Ascending aorta (tissue), 2 donors: Measurements from ENCODE around the gene SNED1. TPM values are rescaled to one million over a fixed set of nuclear protein-coding genes. Genes with fewer than 3 reads are reported as not detected.

Experiments used
- DNase-seq, 2 donors: peaks; one replicate each; pipeline ENCODE4 v3.0.0-alpha.2; 2019; ENCODE audit warnings: low spot score in 2 of 2
- H3K27ac ChIP-seq, 2 donors: fragments of 200-600 bp; sonication (generic); one replicate each; pipeline ENCODE4 v1.5.1; 2016 to 2017; ENCODE audit warnings: mild to moderate bottlenecking in 1 of 2
- H3K27me3 ChIP-seq: fragments of 200-600 bp; sonication (generic); one replicate; pipeline ENCODE4 v1.5.1; 2017
- H3K36me3 ChIP-seq, 2 donors: fragments of 200-600 bp; sonication (generic); one replicate each; pipeline ENCODE4 v1.5.1; 2016
- H3K4me1 ChIP-seq, 2 donors: fragments of 200-600 bp; sonication (generic); one replicate each; pipeline ENCODE4 v1.5.1; 2016 to 2017; ENCODE audit warnings: mild to moderate bottlenecking in 1 of 2
- H3K4me3 ChIP-seq, 2 donors: fragments of 200-600 bp; sonication (generic); one replicate each; pipeline ENCODE4 v1.5.1; 2016 to 2017; ENCODE audit warnings: mild to moderate bottlenecking in 1 of 2
- H3K9me3 ChIP-seq, 2 donors: fragments of 200-600 bp; sonication (generic); one replicate each; pipeline ENCODE4 v1.5.1; 2016
- intact Hi-C: fragments of 100-400 bp; cut with DNase I; formaldehyde crosslinking; loops from one replicate; pipeline ENCODE4 v1.15.1; 2023
- total RNA-seq: library from RNA; depleted of rRNA; stranded (reverse); fragments of >200 nt; gene quantifications from one replicate; pipeline ENCODE4 v1.1.0, GENCODE V29; 2016
- TF ChIP-seq, protein P1 (sequence below), 3 experiments: fragments of 200-600 bp in 2 of 3; fragments of 450-650 bp in 1 of 3; sonication (generic) in 2 of 3; IDR thresholded peaks; one replicate each; pipeline ENCODE4 v1.5.1; 2016 to 2019; ENCODE audit warnings: antibody characterized with exemption in 3 of 3, mild to moderate bottlenecking in 1 of 3, moderate library complexity in 1 of 3

Gene SNED1
- total RNA-seq, 1 donor from 2014 or later = 84.3 TPM

DNA sequence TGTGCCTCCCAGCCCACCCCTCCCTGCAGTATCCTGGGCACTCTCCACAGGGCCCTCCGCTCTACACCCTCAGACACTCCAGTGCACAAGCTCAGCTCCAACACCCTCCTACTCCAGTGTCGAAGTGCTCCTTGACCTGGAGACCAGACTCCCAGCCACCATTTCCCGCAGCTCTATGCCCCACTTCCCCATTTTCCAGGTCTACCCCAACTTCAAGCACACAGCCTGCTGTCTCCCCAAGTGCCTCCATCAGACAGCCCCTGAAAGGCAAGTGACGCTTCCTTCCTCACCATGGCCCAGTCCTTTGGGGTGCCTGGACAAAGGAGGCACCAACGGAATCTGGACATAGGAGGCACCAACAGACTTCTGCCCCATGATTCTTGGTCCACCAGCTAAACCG is 143.6 kb downstream of the SNED1 start:
- no peaks in the 10 kb centered on the region for H3K4me1 ChIP-seq
- no peaks in the 10 kb centered on the region for H3K36me3 ChIP-seq
- H3K4me3 ChIP-seq = no peak overlapping the region
- DNase-seq = no peak
- intact Hi-C loops = loop anchor here (10.0 kb wide), 1 partner anchor 577 kb away; the partner anchor contains the start of genes DUSP28 and RNPEPL1
- no peaks in the 10 kb centered on the region for H3K9me3 ChIP-seq
- TF ChIP-seq, protein P1, sequence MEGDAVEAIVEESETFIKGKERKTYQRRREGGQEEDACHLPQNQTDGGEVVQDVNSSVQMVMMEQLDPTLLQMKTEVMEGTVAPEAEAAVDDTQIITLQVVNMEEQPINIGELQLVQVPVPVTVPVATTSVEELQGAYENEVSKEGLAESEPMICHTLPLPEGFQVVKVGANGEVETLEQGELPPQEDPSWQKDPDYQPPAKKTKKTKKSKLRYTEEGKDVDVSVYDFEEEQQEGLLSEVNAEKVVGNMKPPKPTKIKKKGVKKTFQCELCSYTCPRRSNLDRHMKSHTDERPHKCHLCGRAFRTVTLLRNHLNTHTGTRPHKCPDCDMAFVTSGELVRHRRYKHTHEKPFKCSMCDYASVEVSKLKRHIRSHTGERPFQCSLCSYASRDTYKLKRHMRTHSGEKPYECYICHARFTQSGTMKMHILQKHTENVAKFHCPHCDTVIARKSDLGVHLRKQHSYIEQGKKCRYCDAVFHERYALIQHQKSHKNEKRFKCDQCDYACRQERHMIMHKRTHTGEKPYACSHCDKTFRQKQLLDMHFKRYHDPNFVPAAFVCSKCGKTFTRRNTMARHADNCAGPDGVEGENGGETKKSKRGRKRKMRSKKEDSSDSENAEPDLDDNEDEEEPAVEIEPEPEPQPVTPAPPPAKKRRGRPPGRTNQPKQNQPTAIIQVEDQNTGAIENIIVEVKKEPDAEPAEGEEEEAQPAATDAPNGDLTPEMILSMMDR (IDR thresholded peaks at IDR 0.05) = no peak
- H3K27ac ChIP-seq = no peak overlapping the region
- H3K27me3 ChIP-seq = no peaks in the 10 kb centered on the region

DNA sequence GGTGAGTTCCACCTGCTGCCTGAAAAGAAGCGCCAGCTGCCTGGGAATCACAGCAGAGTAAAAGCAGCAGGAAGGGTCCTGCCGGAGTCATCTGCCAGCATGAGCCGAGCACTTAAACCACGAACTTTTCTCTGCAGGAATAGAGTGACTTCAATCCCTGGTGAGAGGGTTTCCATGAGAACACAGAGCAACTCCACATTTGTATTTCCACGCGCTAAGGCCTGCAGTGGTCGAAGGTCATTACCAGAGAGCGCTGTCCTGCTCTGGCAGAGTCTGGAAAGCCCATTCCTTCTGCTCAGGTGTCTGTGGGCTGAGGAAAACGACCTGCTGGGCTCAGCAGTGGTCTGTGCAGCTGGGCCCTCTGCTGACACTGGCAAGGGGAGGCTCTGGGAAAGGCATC is 144.2 kb downstream of the SNED1 start:
- no peak for DNase-seq
- H3K36me3 ChIP-seq = no peaks in the 10 kb centered on the region
- no peak overlapping the region for H3K27ac ChIP-seq
- H3K4me3 ChIP-seq = no peak overlapping the region
- no peaks in the 10 kb centered on the region for H3K9me3 ChIP-seq
- no peaks in the 10 kb centered on the region for H3K4me1 ChIP-seq
- intact Hi-C loops = loop anchor here (10.0 kb wide), 1 partner anchor 578 kb away; the partner anchor contains the start of genes DUSP28 and RNPEPL1
- TF ChIP-seq, protein P1 (IDR thresholded peaks at IDR 0.05) = no peak
- H3K27me3 ChIP-seq = no peaks in the 10 kb centered on the region

Other genes with a start within 250 kb of the SNED1 start
- 0.11 TPM for gene KIF1A, start 178.4 kb upstream of the SNED1 start, total RNA-seq
- not detected for gene AGXT, start 129.8 kb upstream of the SNED1 start, total RNA-seq
- not detected for gene MAB21L4, start 102.5 kb upstream of the SNED1 start, total RNA-seq
- 2.9 TPM for gene CROCC2, start 92.3 kb upstream of the SNED1 start, total RNA-seq
- gene MTERF4, start 103.7 kb downstream of the SNED1 start, total RNA-seq = 50.2 TPM
- gene PASK, start 150.9 kb downstream of the SNED1 start, total RNA-seq = not detected
- gene PPP1R7, start 151.8 kb downstream of the SNED1 start, total RNA-seq = 4.2 TPM
- gene ANO7, start 190.1 kb downstream of the SNED1 start, total RNA-seq = 0.43 TPM